HG02938 (cell line): Measurements from ENCODE around the gene C4A.
"Not testable (repeated sequence)": the region's sequence is repeated elsewhere in the genome, so short reads cannot be mapped to it uniquely, and the experiment has no call there.

Source experiments
- ATAC-seq: cut with Tn5 transposase; IDR thresholded peaks from one replicate; pipeline ENCODE4 v1.9.1; 2021; ENCODE audit warnings: mild to moderate bottlenecking, moderate library complexity; ENCODE audit not compliant: unreplicated experiment

The C4A gene

DNA sequence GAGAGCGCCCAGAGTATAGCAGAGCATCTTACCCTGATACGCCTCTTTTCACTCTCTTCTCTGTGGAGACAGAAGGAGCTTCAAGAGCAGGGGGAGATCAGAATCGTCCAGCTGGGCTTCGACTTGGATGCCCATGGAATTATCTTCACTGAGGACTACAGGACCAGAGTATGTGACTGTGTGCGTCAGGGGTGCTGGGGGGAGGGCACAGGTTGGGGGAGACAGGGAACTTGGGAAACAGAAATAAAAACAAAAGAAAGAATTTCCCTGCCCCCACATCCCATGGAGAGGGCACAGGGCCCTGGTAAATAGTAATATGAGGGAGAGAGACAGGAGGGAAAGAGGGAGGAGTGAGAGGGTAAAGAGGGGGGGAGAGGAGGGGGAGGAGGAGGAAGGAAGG is 3.0 kb upstream of the C4A start:
- ATAC-seq: no peak

DNA sequence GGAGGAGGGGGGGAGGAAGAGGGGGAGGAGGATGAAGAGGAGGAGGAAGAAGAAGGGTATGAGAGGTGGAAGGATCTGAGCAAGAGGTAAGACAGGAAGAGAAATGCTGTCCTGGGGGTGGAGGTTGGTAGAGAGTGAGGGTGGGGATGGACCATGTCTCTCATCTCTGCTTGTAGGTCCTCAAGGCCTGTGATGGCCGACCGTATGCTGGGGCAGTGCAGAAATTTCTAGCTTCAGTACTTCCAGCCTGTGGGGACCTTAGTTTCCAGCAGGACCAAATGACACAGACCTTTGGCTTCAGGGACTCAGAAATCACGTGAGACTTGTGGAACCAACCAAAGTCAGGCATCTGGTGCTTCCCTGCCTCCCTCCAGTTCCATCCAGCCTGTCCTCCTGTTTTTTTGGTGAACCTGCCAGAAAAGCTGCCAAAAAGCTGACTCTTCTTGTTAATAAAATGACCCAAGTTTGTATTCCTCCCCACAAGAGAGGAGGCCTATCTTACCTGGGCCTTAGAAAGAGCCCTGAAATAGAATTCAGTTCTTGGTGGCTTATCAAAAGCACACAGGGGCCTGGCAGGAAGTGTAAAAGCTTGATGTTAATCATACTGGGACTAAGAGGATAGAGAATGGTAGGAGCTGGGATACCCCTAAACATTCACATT is 2.5 kb upstream of the C4A start:
- ATAC-seq: no peak

DNA sequence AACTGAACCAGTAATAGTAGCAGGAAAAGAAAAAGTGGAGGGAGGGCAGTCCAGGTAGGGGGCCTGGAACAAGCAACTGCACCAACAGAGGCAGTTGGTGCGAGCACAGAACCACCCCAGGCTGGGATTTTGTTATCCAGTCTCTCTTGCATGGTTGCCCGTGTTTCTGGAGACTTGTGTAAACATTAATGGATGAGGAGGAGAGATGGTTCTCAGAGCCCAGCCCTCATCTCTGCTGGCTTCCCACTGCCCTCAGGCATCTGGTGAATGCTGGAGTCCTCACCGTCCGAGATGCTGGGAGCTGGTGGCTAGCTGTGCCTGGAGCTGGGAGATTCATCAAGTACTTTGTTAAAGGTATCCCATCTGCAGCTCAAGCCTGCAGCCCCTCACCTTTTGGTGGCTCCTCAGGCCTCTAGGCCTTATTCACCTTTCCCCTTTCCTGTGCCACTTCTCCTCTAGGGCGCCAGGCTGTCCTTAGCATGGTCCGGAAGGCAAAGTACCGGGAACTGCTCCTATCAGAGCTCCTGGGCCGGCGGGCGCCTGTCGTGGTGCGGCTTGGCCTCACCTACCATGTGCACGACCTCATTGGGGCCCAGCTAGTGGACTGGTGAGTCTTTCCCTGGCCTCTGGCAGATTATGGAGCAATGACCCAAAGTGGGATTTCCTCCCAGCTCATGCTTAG is 1.5 kb upstream of the C4A start:
- not testable (repeated sequence) for ATAC-seq

DNA sequence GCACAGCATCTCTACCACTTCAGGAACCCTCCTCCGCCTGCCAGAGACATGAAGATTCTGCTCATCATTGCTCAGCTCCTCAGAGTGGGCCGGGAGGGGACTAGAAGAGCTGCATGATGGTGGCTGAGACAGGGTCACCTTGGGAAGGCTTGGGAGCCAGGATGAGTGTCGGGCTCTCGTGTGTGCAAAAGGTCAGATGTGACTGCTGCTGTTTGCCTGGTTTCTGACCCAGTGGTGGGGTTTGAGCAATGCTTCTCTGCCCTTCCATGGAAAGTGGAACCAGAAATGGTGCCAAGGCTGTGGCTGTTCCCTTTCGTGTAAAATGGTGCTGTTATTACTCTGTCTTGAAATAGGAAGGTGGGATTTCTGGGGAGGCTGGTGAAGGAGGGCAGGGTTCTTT is 859 bp upstream of the C4A start:
- ATAC-seq: not testable (repeated sequence)

DNA sequence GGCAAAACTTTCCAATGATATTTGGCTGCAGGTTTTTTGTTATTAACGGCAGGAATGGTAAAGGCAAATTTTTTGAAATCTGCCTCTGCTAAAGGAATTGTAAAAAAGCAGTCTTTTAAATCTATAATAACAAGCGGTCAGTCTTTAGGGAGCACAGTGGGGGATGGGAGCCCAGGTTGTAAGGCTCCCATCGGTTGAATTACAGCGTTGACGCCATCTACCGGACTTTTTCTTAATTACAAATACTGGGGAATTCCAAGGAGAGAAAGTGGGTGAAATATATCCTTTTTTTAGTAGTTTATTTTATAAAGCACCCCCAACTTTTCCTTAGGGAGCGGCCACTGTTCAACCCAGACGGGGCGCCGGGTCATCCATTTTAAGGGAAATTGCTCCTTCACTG is 7.5 kb downstream of the C4A start:
- not testable (repeated sequence) for ATAC-seq

DNA sequence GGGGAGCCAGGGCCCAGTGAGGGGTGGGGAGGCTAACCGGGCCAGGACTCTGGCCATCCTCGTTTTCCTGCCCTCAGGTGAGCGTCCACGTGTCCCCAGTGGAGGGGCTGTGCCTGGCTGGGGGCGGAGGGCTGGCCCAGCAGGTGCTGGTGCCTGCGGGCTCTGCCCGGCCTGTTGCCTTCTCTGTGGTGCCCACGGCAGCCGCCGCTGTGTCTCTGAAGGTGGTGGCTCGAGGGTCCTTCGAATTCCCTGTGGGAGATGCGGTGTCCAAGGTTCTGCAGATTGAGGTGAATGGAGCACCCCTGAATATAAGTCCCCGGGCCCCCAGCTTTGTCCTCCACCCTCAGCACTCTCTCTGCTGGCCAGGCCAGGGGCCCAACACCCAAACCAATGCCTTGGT is 12.6 kb downstream of the C4A start:
- not testable (repeated sequence) for ATAC-seq

DNA sequence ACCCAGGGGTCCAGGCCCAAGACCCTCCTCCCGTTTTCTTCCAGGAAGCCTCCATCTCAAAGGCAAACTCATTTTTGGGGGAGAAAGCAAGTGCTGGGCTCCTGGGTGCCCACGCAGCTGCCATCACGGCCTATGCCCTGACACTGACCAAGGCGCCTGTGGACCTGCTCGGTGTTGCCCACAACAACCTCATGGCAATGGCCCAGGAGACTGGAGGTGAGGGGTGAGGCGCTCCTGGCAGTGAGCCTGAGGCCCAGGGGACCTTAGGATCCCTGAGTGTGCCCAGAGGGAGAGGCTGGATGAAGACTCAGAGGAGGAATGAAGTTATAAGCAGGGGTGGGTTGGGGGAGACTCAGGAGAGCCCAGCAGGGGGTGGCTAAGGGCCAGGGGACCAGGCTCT is 14.5 kb downstream of the C4A start:
- not testable (repeated sequence) for ATAC-seq

DNA sequence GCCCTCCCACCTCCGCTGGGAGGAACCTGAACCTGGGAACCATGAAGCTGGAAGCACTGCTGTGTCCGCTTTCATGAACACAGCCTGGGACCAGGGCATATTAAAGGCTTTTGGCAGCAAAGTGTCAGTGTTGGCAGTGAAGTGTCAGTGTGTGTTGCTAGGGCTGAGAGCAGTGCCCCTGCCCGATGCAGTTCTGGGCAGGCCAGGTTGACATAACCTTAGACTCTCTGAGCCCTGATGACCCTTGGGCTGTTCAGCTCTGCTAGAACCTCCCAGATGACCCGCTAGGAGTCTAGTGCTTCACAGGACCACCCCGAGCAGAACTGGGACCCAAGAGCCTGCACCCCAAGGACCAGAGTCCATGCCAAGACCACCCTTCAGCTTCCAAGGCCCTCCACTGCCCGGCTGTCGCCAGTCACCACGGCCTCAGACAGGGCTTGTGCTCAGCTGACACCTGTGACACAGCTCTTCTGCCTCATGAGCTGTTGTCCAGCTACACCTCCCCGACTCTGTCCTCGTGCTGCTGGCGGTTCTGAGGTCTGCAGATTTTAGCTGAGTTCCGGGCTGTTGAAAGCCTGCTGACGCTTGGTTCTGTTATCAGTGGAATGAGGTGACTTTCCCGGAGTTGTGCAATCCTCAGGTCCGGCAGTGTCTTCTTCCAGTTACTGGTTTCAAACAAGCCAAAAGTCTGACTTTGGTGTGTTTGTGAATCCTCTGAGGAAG is 20.9 kb downstream of the C4A start:
- ATAC-seq: not testable (repeated sequence)

DNA sequence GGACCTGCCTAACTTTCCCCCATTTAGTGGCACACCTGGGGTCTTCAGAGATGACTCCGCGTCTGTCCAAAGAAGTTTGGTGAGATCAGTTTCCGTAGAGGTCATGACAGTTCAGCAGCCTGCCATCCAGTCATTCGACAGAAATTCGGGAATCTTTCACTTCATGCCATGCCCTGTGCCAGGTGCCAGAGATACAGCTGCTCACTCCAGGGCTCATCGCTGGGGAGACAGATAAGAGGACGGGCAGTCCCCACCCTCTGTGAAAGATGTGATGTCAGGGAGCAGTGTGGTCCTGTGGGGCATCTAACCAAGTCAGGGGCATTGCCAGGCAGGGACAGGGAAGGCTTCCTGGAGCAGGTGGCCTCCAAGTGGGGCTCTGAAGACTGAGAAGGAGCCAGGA is 21.4 kb downstream of the C4A start:
- not testable (repeated sequence) for ATAC-seq

DNA sequence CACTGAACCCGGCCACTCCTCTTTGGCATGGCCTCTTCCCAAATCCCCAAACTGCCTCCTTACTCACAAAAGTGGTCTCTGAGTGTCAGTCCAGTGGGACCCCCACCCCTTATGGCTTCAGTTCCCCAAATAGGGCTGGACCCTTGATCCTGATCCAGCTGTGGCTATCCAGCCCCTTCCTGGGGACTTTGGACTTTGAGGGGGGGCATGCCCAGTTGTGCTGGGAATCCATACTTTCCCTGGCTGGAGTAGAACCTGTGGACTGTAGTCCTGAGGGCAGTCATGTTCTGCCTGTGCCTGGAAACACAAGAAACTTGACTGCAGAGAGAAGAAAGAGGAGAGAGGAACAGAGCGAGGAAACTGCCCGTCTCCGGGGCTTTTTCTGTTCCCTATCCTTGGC is 22.5 kb downstream of the C4A start:
- not testable (repeated sequence) for ATAC-seq

DNA sequence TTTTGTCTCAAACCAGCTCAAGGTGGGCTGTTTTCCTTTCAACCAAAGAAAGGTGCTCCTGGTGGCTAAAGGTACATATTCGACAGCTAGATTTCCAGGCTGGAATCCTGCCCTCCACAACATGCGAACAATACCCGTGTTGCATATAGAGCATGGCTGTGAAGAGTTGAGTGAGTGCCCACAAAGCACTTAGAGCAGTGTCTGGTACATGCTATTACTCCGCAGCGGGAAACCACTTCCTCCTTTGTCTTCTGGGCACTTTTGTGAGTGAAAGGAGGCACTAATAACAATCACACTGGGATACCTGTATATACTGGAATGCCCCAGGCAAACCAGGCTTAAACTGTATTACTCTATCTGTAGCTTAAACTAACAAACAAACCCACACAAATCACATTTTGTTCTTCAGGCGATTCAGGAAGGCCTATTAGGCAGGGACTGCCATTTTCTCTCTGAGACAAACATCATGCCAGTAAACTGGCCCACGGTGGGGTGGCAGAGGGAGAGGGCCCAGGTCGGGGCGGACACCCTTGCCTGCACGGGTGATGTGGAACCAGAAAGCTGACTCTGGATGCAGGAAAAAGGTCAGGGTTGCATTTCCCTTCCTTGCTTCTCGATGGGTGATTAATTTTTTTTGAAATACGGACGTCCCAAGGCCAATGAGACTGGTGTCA is 23.1 kb downstream of the C4A start:
- ATAC-seq: not testable (repeated sequence)

DNA sequence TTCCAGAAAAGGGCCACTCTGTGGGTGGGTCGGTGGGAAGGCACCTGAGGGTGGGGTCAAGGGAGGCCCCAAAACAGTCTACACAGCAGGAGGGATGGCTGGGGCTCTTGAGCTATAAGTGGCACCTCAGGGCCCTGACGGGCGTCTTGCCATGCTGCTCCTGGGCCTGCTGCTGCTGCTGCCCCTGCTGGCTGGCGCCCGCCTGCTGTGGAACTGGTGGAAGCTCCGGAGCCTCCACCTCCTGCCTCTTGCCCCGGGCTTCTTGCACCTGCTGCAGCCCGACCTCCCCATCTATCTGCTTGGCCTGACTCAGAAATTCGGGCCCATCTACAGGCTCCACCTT is 23.7 kb downstream of the C4A start:
- not testable (repeated sequence) for ATAC-seq

DNA sequence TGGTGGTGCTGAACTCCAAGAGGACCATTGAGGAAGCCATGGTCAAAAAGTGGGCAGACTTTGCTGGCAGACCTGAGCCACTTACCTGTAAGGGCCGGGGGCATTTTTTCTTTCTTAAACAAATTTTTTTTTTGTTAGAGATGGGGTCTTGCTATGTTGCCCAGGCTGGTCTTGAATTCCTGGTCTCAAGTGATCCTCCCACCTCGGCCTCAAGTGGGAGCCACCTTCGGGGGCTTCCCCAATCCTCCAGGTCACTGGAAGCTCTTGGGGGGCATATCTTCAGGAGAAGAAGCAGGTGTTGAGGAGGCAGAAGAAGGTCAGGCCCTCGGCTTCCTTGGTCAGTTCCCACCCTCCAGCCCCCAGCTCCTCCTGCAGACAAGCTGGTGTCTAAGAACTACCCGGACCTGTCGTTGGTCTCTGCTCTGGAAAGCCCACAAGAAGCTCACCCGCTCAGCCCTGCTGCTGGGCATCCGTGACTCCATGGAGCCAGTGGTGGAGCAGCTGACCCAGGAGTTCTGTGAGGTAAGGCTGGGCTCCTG is 24.2 kb downstream of the C4A start:
- not testable (repeated sequence) for ATAC-seq

DNA sequence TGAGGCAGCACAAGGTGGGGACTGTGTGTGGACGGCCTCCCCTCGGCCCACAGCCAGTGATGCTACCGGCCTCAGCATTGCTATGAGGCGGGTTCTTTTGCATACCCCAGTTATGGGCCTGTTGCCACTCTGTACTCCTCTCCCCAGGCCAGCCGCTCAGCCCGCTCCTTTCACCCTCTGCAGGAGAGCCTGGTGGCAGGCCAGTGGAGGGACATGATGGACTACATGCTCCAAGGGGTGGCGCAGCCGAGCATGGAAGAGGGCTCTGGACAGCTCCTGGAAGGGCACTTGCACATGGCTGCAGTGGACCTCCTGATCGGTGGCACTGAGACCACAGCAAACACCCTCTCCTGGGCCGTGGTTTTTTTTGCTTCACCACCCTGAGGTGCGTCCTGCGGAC is 25.2 kb downstream of the C4A start:
- not testable (repeated sequence) for ATAC-seq

DNA sequence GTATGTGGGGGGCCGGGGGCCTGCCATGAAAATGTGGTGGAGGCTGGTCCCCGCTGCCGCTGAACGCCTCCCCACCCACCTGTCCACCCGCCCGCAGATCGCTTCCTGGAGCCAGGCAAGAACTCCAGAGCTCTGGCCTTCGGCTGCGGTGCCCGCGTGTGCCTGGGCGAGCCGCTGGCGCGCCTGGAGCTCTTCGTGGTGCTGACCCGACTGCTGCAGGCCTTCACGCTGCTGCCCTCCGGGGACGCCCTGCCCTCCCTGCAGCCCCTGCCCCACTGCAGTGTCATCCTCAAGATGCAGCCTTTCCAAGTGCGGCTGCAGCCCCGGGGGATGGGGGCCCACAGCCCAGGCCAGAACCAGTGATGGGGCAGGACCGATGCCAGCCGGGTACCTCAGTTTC is 26.2 kb downstream of the C4A start:
- ATAC-seq: not testable (repeated sequence)

DNA sequence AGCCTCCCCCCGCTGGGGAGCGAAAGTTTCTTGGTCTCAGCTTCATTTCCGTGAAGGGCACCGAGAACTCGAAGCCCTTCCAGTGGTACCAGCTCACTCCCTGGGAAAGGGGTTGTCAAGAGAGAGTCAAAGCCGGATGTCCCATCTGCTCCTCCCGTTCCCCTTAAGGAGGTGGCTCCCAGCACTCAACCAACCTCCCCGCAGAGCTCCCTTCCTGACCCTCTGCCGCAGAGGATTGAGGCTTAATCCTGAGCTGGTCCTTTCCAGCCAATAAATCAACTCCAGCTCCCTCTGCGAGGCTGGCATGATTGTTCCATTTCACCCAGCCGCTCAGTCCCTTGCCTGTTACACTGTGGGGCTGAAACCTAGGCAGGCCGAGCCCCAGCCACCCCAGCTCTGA is 26.8 kb downstream of the C4A start:
- ATAC-seq: not testable (repeated sequence)

DNA sequence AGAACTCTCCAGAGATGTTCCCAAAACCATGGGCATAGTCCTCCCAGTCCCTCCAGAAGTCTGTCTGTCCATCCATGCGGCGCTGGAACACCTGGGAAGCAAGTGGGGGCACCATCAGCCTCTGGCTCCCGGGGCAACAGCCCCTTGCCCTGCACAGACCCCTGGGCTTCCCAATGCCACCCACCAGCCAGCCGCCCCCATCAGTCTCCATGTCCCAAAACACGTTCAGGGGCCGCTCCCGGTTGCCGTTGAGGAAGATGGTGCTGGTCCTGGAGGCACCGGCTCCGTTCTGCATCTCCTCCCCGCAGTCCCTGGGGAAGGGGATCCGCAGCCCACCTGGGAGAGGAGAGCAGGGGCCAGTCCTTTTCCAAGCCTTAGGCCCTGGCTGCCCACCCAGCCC is 27.7 kb downstream of the C4A start:
- not testable (repeated sequence) for ATAC-seq

DNA sequence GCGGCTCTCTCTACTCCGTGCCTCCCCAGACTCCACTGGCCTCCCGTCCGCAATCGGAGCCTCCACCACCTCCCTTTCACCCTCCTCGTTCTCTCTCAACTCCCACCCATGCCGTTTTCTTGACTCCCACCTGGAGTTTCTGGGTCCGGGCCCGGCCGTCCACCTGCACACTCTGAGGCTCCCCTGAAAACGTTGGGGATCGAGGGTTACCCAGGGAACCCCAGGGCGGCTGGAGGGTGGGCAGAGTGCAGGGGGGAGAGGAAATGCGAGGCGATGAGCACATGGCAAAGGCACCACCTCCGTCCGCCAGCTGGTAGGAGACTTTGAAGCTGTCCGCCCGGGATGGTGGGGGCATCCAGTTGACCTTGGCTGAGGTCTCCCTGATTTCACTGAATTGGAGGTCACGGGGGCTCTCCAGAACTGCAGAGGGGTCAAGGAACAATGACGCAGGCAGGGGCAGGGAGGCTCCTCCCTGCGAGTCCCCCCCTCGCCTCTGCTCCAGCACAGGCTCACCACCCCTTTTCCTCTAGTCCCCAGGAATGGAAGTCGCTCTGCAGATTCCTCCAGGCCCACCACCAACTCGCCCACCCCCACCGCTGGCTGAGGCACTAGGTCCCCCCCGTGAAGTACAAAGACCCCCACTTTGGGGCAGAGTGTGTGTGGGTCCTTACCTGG is 29.1 kb downstream of the C4A start:
- ATAC-seq: not testable (repeated sequence)

DNA sequence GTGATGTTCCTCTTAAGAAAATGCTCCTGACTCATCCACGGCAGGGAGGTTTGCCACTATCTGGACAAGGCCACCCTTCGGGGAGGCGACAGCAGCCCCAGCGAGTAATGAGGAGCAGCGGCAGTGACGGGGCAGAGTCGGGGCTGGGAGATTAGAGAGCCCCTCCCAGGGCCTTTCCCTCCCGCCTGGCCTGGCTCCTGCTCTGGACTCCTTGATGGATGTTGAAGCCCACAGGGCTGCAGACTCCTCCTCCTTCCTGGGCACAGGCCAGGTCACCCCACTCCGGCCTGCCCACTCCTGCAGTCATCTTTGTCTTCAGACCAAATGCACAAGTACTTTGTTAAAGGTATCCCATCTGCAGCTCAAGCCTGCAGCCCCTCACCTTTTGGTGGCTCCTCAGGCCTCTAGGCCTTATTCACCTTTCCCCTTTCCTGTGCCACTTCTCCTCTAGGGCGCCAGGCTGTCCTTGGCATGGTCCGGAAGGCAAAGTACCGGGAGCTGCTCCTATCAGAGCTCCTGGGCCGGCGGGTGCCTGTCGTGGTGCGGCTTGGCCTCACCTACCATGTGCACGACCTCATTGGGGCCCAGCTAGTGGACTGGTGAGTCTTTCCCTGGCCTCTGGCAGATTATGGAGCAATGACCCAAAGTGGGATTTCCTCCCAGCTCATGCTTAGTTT is 31.2 kb downstream of the C4A start:
- not testable (repeated sequence) for ATAC-seq

DNA sequence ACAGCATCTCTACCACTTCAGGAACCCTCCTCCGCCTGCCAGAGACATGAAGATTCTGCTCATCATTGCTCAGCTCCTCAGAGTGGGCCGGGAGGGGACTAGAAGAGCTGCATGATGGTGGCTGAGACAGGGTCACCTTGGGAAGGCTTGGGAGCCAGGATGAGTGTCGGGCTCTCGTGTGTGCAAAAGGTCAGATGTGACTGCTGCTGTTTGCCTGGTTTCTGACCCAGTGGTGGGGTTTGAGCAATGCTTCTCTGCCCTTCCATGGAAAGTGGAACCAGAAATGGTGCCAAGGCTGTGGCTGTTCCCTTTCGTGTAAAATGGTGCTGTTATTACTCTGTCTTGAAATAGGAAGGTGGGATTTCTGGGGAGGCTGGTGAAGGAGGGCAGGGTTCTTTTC is 31.9 kb downstream of the C4A start:
- not testable (repeated sequence) for ATAC-seq
